Kasumi-1 (cell line): ENCODE data around the gene MYBPH.
A peak's percentile ranks its signal among the peaks of the same experiment; 100 is the strongest.

ENCODE experiments used
- DNase-seq, 2 experiments: peaks; one replicate each; lab custom pipeline; 2025; lab: John Stamatoyannopoulos, UW

MYBPH gene

DNA sequence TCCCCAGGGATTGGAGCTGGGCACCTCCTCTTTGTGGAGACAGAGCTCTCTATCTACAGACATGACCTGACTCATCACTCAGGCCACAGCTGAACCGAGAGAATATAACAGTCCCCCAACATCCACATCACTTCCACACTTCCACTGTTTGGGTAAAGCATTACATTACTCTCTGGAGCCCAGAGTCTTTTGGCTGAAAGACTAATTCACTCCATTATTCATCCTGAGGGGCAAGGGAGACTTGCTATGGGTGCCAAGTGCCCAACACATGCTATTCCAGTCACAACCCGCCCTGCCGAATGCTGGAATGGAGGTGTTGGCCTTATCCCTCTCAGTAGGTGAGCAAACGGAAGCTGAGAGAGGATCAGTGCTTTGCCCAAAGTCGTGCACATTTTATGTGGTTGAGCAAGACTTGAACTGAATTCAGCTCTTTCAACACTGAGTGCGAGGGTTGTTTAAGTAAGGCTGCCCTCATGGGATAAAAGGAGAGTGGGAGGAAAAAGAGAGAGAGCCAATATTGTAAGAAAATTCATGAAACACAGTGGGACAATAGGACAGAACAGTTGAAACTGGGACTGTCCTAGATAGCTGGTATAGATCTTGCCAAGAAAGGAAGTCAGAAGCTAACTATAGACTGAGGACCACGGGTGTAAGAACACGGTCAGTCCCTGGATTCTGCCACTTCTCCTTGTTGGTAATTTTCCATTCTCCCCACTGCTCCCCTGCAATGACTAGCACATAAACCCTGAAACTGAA lies 24.4 kb upstream of the MYBPH start:
- peak; percentile 7 to 13 for DNase-seq

DNA sequence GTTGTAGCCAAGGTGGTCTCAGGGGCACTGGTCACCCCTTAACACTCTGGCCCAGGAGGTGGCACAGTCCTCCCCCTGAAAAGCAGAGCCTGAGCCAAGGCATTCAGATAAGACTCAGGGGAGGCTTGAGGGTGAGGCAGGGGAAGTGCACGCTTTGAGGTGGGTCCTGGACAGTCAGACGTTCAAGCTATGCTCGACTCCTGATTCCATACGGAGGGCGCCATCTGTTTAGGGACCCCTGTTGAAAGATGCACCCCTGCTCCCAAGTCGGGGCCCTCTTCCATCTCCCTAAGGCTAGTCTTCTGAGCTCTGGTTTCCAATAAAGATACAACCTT lies 23.8 kb upstream of the MYBPH start:
- DNase-seq: no peak

DNA sequence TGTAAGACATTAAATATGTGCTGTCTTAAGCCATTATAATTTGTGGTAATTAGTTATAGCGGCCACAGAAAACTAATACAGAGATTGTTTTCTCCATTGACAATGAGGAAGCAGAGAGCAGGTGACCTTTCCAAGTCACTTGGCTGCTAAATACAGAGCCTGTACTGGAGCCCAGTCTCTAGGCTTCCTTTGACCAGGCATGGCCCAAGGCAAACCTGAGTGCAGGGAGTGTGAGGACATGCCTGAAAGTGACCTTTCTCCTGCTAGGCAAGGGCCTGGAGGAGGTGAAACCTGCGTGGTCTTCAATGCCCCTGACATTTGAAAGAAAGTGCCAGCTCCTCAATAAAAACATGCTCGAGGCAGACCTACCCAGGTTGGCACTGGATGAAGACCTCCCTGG lies 23.4 kb upstream of the MYBPH start:
- no peak for DNase-seq

DNA sequence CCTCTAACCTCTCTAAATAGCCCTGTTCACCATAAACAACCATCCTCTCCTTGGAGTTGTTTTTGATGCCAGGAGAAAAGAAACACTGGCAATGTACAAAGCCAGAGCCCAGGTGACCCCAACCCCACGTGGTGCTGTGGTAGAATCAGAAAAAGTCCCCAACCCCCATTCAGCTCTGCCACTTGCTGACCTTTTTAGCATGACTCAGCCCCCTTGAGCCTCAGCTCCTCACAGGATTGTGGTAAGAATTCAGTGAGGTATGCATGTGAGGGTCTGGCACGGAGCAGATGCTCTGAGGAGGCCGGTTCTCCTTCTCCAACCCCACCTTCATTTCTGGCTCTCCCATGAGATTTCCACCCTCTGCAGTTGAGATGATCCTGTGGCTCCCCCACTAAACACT lies 22.0 kb upstream of the MYBPH start:
- no peak for DNase-seq

DNA sequence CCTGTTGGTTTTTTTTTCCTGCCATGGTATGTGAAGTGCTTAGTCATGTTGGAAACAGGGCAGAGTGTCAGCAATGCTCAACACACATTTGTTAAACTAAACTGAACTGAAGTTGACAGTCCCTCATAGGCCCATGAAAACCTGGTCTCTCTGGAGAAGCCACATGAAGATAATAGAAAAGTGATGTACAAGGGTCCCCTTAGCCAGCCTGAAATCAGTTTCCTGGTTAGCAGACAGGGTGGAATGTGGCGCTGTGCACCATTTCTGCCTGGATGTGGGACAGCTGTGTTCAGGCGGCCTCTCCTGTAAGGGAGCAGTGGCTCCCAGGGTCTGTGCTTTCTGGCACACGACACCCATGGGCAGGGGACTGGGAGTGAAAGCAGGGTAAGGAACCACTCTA lies 20.7 kb upstream of the MYBPH start:
- DNase-seq: no peak

DNA sequence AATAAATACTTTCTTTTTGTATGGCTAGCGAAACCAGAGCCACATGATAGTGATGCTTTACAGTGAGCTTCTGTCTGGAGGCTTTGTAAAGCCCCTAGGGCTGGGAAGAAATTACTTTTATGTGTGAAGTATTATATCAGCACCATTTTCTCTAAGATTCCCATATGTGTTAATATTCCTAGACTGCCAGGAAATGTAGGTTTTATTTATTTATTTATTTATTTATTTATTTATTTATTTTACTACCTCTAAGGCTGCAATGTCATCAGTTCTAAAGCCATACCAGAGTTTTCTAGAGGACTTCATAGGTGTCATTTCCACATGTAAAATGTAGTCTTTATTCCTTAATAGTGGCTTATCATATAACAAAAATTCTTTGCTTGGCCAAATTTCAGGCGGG lies 15.3 kb upstream of the MYBPH start:
- DNase-seq: no peak

DNA sequence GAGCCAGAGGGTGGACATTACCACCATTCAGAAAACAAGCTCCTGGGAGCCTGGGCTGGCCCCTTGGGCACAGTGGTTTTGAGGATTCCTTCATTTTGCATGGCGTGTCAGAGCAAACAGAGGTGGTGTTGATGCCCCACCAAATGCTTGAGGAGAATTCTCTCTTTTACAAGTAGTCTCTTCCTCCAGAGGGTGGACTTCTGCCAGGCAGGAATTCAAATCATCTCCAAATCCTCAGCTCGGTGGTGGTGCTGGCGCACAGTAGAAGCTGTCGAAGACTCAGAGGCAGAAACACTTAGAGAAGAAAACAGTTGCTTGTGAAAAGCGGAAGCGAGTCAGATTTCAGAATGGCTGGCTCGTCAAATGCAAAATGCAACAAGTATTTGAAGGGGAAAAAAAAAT lies 14.3 kb upstream of the MYBPH start:
- DNase-seq: peak; percentile 28 to 51

DNA sequence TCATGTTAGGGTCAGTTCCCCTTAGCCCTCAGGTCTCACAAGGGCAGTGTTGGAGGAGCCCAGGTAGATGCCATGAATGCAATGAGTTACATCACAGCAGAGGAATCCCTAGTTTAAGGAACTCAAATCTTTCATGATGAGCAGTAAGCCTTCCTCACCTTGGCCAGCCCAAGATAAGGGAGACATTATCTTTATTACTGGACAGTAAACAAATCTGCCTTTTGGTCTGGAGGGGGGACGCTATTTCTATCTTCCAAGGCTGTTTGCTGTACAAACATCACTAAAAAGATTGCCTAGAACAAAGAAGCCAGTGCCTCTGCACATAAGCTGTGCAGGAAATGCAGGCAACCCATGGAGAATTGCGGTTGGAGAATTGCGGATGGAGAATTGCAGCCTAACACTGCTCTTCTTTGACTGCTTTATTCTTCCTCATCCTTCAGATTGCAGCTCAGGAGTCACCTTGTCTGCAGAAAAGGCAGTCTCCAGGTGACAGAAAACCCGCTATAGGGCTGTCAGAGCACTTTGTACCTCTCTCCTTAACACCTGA lies 13.1 kb upstream of the MYBPH start:
- DNase-seq: no peak

DNA sequence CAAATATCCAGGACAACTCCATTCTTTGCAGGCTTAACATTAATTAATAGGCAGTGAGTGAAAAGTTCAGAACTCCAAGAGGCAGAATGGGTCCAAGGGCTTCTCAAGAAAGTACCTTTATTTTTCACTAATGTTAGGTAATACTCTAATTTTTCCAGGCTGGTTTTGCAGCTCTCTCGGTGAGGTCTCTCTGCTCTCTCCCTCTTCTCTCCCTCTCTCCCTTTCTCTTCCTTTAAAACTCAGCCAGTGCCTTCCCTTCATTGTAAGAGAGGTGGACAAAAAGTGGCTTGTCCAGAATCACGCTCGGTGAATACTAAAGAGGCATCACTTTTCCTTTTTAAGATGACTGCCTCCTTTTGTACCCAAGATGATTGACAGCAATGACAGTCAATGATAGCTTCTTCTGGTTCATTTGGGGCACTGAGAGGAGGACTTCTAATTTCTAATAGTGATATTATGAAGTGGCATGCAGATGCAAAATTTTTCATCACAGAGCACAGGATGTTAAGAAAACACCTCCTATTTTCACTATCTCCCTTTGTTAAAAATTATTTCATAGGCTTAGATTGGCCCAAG lies 12.2 kb upstream of the MYBPH start:
- DNase-seq: no peak

DNA sequence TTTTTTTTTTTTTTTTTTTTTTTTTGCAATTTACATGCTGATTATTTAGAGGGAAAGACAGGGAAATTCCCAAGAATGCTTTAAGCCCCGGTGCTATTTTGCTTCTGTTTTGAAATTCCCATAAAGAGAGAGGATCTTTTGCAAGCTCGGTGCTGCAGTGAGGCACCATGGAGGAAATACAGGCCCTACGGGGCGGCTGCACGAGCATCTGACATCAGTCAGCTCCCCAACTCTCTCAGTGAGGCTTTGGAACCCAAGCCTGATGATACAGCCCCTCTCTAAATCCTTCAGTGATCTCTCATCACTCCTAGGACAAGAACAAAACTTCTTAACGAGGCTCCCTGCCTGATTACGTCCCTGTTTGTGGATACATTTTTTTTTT lies 11.7 kb upstream of the MYBPH start:
- no peak for DNase-seq

DNA sequence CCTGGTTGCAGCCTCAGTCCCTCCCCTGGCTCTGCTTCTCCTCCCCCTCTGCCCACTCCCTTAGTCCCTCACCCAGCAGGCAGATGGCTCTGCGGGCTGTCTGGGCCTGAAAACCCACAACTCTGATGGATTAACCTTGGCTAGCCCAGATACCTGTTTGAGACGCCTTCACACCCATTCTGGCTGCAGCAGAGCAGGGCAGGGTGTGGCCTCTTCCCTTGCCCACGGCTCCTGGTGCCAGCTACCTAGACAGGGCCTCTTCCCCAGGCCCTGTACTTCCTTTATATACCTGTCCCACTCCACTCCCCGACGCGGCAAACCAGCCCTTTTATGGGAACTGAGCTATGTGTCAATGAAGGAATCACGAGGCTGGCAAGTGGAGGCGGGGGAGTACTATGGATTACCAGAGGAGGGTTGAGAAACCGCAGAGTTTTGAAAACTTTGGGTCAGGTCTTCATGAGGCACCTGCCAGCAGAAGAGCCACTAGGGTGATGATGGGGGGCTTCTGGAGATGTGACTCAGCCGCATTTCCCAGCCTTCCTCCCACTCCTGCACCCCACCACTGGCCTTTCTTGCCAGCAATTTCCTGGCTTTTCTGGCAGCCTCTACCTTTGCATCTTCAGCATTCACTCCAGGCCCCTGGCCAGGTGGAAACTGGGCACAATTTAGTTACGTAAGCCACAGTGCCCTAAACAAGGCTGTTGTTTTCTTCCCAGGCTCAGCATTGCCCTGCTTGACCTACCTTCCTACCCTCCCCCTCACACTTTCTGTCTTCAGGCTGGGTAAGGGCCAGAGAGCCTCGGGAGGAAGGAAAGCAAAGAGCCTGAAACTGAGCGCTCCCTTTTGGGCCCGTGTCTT lies 11.0 kb upstream of the MYBPH start, which contains the start of gene CHI3L1:
TSS of gene CHI3L1 (minus strand) at position 259 of the 858 bp plus-strand sequence. CDS start at position 178, 81 bp downstream.
- peak; percentile 45 to 62 for DNase-seq

DNA sequence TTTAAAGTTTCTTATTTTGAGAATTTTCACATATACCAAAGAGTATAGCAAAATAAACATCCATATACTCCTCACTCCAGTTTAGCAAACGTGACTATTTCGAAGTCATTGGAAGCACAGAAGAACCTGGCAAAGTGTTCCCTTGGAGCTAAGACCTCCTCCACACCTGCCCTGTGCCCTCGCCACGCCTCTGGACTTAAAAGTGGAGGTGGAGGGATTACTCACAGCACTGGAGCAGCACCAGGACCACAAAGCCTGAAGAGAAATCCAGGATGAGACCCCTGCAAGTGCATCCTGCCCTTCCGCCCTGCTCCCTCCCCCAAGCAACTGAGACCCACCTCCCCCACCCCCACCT lies 10.4 kb upstream of the MYBPH start:
- DNase-seq: no peak

DNA sequence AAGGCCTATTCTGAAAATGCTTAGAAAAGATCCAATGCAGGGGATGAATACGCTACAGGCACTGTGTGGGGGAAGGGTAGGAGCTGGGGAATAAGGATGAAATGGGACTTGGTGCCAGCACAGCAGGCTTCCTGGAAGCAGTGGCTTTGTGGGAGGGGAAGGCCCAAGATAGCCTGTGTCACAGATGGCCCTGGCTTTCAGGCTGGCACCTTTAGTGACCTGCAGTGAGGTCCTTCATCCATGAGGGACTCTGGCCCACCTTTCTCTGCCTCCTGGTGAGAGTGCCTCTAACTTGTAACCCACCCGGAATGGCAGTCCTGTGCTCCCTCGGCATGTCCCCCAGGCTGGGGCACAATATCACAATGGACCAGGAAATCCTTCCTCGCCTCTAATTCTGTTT lies 10.0 kb upstream of the MYBPH start:
- DNase-seq: no peak

DNA sequence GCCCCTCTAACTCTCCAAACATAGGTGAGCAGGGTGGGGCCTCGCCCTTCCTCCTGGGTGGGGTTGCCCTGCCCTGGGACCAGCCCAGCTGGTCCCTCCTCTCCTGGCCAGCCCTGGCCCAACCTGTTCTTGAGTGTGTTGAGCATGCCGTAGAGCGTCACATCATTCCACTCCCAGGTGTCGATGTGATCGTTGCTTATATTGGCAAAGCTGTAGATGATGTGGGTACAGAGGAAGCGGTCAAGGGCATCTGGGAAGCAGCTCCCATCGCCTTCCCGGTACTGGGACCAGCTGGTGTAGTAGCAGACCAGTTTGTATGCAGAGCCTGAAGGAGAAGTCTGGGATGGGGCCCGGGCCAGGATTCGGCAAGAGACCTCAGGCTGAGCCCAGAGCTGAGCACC lies 9.4 kb upstream of the MYBPH start:
- no peak for DNase-seq

DNA sequence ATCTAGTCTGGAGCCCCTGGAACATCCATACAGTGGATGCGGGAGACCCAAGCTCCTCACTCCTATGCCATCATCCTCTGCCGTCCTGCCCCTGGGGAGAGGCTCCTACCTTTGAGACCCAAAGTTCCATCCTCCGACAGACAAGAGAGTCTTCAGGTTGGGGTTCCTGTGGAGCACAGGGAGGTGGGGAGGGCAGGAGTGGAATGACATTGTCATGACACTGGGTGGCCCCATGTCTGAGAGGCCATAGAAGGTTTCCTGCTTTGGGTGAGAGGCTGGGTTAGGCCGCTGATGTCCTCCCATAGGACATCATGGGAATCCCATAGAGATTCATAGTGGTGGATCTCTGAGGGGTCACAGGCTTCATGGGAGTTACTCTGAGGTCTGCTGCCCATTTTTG lies 8.8 kb upstream of the MYBPH start:
- no peak for DNase-seq

DNA sequence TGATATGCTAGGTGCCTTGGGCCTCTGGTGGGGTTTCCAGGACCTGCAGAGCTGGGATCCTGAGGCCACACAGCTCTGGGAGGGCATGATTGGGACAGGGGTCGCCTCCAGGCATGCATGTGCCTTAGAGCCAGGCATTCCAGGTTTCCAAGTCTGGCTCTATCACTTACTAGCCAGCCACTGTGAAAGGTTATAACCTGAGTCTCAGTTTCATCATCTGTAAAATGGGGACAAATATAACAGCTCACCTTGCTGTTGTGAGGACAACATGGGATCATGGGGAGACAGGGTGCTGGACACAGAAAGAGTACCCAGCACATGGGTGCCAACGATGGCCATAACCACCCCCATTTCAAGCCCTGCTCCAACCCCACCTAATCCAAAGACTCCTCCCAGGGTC lies 8.2 kb upstream of the MYBPH start:
- DNase-seq: no peak

DNA sequence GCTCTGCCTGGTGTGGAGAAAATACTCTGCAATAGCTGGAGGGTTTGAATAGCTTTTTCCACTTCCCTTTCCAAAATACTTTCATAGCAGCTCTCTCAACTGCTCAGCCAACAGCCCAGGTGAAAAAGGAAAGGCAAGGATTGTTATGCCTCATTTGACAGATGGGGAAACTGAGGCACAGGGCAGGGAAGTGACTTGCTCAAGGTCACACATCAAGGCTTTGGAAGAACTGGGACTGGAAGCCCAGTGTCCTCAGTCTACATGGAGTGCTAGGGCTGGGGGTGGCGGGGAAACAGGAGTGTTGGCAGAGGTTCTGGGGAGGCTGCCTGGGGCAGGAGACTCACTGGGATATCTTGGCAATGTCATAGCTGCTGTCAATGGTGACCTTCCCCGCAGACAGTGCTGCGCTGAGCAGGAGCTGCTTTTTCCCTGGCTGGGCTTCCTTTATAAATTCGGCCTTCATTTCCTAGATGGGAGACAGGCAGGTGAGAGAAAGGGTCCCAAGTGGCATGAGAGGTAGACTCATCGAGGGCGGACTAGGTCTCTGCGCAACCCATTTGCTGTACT lies 6.8 kb upstream of the MYBPH start:
- no peak for DNase-seq

DNA sequence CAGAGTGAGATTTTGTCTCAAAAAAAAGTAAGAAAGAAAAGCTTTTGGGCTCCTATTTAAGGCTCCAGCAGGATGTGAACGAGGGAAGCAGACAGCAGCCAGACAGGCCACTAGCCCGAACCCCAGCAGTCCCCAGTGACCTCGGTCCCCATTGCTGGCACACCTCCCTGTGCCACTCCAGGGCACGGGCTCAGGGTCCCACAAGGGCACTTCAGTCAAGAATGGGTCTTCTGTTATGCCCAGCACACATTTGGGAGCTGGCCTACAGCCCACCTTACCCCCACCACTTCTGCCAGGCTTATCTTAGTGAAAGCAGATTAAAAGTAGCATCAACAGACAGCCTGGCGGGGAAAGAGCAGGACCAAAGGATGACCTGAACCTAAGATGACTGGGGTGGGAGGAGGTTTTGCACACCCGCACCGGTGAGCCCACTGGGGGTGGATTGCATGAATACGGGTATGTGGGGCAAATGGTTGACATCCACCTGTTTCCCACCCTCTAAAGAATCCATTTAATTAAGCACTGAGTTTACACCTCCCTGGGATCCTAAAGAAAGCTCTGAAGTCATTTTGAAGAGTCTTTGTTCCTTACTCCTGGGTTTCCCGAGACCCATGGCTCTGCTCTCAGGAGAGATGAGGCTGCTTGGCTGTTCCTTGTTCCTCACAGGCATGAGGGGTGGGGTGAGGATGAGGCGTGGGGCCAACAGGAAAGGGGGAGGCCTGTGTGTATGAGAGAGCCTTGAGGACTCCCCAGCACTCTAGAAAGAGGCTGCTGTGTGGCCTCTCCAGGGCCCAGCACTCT lies 6.2 kb upstream of the MYBPH start:
- DNase-seq: no peak

DNA sequence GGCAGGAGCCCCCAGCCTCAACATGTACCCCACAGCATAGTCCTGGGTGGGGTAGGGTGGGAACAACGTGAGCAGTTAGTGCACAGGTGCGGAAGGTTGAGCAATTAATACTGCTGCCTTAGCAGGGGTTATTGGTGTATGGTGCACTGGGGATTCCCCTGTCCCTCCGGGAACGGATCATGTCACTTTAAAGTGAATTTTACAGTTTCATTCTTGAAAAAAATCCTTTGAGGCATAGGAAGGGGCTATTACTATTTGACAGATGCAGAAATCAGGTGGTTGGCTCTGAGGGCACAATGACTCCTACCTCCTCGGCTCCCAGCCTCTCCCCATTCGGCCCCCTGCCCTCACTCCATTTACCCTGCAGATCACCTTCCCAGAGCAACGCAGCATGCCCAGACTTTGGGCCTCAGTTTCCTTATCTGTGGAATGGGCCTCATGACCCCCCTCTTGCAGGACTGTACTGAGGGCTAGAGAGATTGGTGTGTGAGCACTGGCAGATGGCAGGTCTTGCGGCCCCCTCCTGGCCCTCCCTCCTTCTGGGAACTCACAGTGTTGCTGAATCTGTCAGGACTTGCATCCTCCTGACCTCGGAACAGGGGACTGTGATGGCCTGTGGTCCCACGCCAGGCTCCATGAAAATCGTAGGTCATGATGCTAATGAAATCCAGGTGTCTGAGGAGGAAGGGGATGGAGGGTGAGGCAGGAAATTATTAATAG lies 5.1 kb upstream of the MYBPH start:
- DNase-seq: no peak

DNA sequence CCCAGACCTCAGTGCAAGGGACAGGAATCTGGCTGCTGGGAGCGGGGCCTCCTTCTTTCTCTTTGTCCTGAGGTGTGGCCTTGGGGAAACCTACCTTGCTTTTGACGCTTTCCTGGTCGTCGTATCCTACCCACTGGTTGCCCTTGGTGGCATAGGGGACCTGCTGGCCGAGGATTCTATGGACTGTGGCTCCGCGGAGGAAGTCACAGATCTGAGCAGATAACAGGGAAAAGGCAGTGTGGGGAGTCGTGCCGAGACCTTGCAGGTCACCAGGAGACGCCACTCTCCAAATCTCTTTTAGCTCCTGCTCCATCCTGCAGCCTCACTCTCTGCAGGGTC lies 4.0 kb upstream of the MYBPH start:
- no peak for DNase-seq
